NB4 (cell line): ENCODE measurements around the gene UBE2Q1.

ENCODE experiments used
- DNase-seq: peaks from one replicate; pipeline ENCODE4 v3.0.0; 2010; ENCODE audit warnings: low read depth
- H3K4me3 ChIP-seq: one replicate; pipeline ENCODE4 v1.5.1; 2011; ENCODE audit warnings: mild to moderate bottlenecking, low read depth, low read length, moderate library complexity
- MYC ChIP-seq: IDR thresholded peaks from 2 replicates; pipeline ENCODE4 v1.6.1; 2011; ENCODE audit warnings: low read depth, low read length
- POLR2A ChIP-seq: IDR thresholded peaks from 2 replicates; pipeline ENCODE4 v1.6.1; 2011; ENCODE audit warnings: mild to moderate bottlenecking; ENCODE audit not compliant: insufficient read length; ENCODE audit errors: extremely low read depth
- TF ChIP-seq, protein P1 (sequence below): IDR thresholded peaks from one replicate; pipeline ENCODE4 v1.5.1; 2012; ENCODE audit warnings: low read depth, low read length
- TF ChIP-seq, protein P2 (sequence below): IDR thresholded peaks from 2 replicates; pipeline ENCODE4 v1.6.1; 2011; ENCODE audit warnings: low read depth, low read length

UBE2Q1 gene

DNA sequence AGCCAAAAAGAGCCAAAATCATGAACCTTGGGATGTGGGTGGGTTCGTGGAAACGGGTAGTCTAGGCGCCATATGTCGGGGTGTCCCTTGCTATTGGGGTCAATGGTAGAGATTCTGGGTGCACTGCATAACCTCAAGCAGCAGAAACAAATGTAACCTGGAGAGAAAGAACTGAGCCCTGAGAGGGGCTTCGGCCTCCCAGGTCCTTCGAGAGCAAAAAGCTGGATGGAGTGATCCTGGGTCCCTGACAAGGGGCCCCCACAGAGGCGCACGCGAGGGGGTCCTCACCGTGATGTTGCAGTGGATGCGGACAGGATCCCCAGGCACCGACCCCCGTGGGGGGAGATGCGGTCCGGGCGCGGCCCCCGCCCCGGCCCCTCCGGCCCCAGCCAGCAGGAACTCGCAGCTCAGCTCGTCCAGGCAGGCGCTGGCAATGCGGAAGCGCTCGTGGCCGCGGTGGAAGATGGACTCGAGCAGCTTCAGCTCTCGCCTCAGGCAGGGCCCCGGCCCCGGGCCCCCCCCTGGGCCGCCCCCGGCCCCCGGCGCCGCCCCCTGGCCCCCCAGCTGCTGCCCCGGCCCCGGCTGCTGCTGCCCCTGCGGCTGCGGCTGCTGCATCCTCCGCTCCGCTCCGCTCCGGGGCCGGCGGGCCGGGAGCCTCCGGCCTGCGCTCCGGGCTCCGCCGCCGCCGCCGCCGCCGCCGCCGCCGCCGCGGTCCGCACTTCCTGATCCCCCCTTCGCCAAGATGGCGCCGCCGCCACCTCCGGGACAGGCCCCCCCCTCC is at the start of gene UBE2Q1:
Gene UBE2Q1 (minus strand): TSS at position 724 of the 781 bp plus-strand sequence. CDS start 109 bp downstream, at position 615.
- peak; percentile 73 for DNase-seq

DNA sequence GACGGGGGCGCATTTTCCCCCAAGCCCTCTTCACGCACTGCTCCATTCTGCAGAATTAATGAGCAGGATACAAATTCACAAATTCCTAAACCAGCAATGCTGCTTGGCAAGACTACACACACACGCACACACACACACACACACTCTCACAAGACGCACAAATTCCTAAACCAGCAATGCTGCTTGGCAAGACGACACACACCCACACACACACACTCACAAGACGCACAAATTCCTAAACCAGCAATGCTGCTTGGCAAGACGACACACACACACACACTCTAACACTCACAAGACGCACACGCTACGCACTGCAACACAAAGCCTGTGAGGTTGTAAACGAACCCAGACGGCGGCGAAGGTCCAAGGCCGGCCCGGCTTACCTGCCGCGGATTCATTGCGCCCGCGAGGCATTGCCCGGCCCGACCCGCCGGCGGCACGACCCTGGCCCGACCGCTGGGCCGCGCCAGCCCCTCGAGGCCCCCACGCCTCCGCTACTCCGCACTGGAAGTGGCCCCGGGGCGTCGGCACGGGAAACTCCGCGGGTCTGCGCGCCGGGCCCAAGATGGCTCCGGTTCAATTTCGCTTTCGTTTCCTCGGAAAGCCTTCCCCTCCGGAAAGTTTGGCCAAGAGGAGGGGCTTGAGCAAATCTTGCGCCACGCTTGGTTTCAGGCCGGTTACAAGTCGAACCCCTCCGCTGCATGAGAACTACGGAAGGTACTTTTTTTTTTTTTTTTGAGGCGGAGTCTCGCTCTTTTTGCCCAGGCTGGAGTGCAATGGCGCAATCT is 49.3 kb upstream of the UBE2Q1 start, which contains the start of gene ADAR:
Gene ADAR (minus strand): TSS at position 578 of the 788 bp plus-strand sequence. CDS start 180 bp downstream, at position 398.
- peak; percentile 98 for DNase-seq
- TF ChIP-seq, protein P1, sequence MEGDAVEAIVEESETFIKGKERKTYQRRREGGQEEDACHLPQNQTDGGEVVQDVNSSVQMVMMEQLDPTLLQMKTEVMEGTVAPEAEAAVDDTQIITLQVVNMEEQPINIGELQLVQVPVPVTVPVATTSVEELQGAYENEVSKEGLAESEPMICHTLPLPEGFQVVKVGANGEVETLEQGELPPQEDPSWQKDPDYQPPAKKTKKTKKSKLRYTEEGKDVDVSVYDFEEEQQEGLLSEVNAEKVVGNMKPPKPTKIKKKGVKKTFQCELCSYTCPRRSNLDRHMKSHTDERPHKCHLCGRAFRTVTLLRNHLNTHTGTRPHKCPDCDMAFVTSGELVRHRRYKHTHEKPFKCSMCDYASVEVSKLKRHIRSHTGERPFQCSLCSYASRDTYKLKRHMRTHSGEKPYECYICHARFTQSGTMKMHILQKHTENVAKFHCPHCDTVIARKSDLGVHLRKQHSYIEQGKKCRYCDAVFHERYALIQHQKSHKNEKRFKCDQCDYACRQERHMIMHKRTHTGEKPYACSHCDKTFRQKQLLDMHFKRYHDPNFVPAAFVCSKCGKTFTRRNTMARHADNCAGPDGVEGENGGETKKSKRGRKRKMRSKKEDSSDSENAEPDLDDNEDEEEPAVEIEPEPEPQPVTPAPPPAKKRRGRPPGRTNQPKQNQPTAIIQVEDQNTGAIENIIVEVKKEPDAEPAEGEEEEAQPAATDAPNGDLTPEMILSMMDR, result no peak
- TF ChIP-seq, protein P2, sequence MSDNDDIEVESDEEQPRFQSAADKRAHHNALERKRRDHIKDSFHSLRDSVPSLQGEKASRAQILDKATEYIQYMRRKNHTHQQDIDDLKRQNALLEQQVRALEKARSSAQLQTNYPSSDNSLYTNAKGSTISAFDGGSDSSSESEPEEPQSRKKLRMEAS, result peak; percentile 53; the same call in 1 of the 2 replicates
- TF ChIP-seq POLR2A (no peak), MYC (peak; percentile 80)
- peak within 1 kb of the TSS; percentile 91 for H3K4me3 ChIP-seq

More for the DNA sequence above, at the start of gene UBE2Q1:
- H3K4me3 ChIP-seq, result peak within 1 kb of the TSS; percentile 98
- TF ChIP-seq, protein P2, result no peak

GRCh38 chr1:154607106-154607608 is 48.7 kb upstream of the UBE2Q1 start:
- H3K4me3 ChIP-seq, result peak overlapping the region; percentile 91
- TF ChIP-seq MYC (no peak), POLR2A (no peak)
- TF ChIP-seq, protein P1, result no peak
- TF ChIP-seq, protein P2, result no peak
- peak; percentile 52 for DNase-seq

GRCh38 chr1:154605534-154605933 is 47.1 kb upstream of the UBE2Q1 start:
- H3K4me3 ChIP-seq, result no peak overlapping the region
- no peak for DNase-seq
- TF ChIP-seq MYC (no peak), POLR2A (no peak)
- TF ChIP-seq, protein P1, result no peak
- TF ChIP-seq, protein P2, result no peak

DNA sequence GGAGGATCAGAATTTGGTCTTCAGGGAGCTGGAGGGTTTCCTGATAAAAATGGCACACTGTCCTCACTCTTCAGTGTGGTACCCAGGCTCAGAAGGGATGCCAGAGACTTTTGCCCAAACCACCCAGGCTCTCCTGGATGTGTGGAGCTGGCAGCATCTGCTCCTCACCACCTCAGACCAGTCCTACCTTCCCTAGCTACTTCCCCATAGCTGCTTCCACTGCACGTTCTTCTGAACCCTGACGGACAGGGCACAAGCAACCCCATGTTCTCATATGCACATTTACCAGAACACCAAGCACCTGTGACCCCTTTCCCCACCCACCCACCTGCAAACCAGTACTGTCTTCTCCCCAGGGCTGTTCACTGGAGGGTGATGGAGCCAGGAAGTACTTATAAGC is 44.9 kb upstream of the UBE2Q1 start:
- TF ChIP-seq MYC (no peak), POLR2A (no peak)
- TF ChIP-seq, protein P2, result no peak
- TF ChIP-seq, protein P1, result no peak
- no peak overlapping the region for H3K4me3 ChIP-seq
- DNase-seq, result no peak
